Activated effector memory CD4-positive, alpha-beta T cell treated with anti-CD3 and anti-CD28 coated beads, Interleukin-2, amount 50 U/mL, for 16 hours (primary cell): ENCODE results near the gene APOA4.
A peak's percentile ranks its signal among the peaks of the same experiment; 100 is the strongest.

ENCODE experiments used
- DNase-seq: peaks from one replicate; pipeline ENCODE4 v3.0.0-alpha.2; 2020

APOA4 gene

DNA sequence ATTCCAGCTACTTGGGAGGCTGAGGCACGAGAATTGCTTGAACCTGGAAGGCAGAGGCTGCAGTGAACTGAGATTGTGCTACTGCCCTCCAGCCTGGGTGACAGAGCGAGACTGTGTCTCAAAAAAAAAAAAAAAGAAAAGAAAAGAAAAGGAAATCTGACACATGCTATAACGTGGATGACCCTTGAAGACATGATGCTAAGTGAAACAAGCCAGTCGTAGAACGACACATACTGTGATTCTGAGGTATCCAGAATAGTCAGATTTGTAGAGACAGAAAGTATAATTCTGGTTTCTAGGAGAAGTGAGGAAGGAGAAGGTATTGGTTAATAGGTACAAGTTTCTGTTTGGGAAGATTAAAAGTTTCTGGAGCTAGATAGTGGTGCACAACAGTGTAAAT is 24.7 kb downstream of the APOA4 start:
- DNase-seq, result no peak

DNA sequence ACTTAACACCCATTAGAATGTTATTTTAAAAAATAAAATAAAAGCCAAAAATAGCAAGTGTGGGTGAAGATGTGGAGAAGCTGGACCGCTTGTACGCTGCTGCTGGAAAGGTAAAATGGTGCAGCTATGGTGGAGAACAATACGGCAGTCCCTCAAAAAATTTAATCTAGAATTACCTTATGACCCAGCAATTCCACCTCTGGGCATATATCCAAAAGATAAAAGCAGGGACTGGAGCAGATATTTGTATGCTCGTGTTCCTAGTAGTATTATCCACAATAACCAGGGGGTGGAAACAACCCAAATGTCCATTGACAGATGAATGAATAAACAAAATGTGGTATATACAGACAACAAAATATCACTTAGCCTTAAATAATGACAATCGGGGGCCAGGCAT is 25.3 kb downstream of the APOA4 start:
- DNase-seq, result no peak

DNA sequence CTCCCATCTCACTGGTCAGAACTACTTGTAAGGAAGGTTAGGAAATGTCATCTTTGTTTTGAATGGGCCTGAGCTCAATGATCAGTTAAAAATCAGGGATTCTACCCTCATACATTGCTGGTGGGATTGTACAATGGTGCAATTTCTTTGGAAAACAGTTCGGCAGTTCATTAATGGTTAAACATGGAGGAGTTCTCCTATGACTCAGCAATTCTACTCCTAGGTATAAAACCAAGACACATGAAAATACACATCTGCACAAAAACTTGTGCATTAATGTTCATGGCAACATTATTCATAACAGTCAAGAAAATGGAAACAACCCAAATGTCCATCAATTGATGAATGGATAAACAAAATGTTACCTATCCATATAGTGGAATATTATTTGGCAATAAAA is 26.6 kb downstream of the APOA4 start:
- DNase-seq, result no peak

DNA sequence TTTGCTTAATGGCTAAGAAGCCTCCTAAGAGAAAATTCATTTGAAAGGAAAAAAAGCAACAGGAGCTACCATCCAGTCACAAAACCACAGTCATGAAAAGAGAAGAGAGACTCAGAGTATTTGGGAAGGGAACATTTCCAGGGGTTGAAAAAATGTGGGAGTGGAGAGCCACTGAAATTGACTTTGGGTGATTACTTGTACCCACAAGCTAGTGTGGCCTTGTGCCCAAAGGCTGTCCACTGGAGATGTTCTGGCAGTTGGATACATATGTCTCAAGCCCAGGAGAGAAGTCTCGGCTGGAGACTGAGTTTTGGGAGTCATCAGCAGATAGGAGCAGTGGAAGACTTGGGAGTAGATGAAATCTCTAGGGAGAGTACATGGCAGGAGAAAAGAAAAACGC is 28.3 kb downstream of the APOA4 start:
- no peak for DNase-seq

DNA sequence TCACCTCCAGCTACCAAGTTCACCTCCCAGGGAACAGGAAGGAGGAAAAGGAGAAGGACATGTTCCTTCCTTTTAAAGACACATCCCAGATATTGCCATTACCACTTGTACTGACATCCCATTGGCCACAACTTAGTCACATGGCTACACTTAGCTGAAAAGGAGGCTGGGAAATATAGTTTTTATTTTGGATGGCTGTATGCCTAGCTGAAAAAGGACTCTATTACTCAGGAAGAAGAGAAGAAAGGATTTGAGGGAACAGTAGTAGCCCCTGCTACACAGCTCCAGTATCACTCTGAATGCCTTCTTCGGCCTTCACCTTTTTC is 29.4 kb downstream of the APOA4 start:
- no peak for DNase-seq

DNA sequence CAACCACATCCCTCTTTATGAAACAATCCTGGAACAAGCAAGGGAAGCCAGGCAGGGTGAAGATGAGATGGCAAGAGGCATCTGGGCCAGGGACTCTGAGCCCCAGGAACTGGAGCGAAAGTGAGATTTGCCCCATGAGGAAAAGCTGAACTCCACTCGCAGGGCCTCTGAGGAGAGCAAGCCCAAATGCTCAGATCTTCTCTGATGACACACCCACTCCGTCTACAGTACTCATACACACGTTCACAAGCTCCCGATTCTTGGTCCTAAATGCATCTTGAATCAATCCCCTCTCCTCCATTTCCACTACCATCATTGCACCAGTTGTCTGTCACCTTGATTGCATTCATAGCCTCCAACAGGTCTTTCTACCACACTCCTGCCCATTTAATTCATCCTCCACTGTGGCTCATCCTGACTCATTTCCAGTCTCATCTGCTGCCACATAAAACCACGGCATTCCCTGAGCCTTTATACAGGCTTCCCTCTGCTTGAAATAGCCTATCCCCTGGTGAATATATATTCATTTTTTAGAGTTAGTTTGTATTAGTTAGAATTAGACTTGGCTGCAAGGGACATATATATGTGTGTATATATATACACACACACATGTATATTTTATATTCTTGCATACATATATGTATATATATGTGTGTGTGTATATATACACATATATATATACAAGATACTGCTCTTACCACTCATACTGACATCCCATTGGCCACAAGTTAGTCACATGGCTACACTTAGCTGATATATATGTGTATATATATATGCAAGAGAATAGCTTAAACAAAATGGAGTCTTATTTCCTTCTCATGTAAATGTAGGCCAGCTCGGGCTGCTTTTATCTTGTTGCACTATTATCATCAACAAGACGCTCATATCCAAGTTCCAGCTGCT is 30.0 kb downstream of the APOA4 start:
- DNase-seq, result no peak

DNA sequence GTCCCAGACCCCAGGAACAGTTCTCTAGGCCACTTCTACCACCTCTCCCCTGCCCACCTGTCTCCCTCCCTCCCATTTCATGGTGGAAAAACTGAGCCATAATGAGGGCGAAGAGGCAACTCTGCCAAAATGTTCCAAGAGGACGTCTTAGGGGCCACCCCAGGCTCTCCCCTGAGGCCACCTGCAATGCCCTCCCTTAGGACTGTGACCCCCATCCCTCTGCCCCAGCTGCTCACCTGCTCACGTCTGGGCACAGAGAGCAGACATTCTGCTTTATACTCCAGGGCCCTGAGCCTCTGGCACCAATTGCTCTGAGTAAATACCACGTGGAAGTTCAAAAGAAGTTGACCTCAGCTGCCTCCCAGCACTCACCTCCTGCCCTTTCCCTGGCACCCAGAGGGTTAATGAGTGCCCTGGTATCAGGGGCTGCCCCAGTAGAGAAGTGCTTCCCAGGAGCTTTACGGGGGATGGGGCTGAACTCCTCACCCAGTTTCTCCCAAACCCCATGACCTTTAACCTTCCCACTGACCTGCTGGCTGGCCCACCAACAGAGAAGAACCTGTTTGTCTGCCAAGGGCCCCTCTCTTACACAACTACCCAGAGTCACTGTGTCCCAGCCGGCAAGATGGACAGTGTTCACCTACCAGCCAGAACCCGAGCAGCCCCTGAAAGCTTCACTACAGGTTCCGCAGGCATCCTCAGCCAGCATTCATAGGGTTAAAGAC is 30.8 kb downstream of the APOA4 start:
- no peak for DNase-seq

DNA sequence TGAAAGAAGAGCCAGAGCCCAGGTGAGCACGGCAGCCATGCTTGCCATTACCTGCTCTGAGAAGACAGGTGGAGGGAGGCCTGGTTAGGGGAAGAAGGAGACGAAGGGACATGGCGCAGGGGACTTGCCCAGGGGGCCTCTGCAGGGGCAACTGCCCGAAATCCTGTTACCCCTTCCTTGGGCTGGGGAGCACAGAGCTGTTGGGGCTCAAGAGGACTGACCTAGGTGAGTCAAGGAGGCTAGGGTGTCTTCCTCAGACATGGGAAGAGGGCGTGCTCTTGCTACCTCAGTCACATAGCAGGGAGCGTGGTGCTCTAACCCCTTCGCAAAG is 31.3 kb downstream of the APOA4 start, which contains the start of gene APOA5:
APOA5 (minus strand) TSS at position 67 of the 331 bp plus-strand sequence; CDS start at position 48, 19 bp downstream.
- DNase-seq, result no peak

DNA sequence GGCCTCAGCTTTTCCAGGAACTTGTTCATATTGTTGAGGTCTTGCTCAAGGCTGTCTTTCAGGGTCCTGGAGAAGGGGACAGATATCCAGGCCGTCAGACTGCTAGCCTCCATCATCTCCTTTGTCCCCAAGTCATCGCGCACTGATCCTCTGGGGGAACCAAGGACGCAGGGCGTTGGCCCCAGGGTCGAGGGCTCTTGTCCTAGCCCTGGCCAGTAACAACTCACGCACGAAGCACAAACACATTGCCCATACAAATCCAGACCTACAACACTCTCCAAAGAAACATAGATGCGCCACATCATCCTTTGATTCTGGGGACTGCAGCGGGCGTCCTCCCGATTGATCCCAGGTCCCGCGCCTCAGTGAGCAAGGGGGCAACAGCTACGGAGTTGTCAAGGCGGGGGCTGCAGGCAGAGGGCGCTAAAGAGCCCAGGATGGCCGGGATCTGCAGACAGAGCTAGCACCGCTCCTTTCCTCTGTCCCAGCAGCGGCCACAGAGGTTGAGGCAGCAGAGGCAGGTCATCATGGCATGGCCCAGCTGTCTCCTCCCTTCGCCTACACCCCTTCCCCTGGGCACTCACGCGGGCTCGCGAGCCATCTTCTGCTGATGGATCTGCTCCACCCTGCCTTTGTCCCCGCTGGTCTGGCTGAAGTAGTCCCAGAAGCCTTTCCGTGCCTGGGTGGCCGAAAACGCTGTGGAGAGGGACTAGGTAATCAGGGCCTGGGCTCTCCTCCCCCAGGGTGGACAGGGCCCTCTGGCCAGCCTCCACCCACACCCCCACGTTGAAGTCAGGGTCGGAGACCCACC is 31.9 kb downstream of the APOA4 start:
- peak; percentile 91 for DNase-seq

DNA sequence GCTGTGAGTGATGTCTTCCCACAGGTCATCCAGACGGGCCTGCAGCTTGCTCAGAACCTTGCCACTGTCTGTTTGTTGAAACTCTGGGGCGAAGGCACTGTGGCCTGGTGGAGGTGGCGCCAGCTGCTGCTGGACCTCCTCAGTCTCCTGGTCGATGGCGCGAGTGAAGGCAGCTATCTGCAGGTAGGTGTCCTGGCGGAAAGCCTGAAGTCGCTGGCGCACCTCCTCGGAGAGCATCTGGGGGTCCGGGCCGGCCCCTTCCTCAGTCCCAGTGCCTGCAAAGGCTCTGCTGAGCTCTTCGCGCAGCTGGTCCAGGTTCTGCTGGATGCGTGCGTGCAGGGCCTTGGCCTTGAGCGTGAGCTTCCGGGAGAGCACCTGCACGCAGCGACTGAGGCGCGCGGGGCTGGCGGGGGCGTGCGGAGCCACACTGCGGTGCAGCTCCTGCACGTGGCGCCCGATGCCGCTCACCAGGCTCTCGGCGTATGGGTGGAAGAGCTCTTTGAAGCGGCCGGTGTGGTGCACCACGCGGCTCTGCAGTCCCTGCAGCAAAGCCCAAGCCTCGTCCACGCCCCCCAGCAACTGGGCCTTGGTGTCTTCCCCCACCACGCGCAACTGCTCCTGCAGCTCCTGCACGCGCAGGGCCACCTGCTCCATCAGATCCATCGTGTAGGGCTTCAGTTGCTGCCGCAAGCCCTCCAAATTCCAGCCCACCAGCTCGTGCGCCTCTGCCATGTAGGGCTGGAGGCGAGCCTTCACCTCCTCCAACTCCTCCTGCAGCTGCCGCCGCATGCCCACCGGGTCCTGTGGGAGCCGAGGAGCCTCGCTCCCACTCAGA is 32.7 kb downstream of the APOA4 start:
- no peak for DNase-seq

DNA sequence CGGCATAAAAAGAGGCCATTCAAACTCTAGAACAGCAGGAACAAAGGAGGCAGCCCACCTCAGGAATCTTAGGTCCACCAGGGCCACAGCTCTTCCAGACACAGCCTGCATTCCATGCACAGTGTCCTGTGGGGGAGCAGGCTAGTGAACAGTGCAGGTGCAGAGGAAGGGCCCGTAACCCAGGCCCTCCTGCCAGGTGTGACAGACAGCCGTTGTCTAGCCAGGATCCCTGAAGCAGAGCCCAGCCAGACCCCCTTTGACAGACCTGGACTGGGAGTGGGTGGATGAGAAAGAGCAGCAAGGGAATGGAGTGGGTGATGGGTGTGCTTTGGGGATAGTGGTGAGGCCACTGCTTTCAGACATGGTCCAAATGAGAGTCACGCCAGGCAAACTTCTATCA is 34.1 kb downstream of the APOA4 start:
- DNase-seq, result no peak

DNA sequence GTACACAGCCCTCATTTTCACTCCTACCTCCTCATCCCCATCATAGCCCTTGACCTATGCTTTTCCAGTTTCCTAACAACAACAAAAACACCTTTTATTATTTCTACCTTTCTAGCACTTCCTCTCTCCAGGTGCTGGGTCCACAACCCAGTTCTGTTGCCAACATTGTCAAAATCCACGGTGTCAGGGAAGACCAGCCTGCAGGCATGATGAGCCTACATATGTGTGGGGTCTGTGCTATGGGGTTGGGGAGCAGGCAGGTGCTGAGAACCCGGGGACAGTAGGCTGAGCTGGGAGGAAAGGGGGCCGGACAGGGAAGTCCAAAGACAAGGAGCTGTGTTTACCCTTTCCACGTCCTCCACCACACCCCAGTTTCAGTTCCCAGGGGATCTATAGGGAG is 34.6 kb downstream of the APOA4 start:
- no peak for DNase-seq

DNA sequence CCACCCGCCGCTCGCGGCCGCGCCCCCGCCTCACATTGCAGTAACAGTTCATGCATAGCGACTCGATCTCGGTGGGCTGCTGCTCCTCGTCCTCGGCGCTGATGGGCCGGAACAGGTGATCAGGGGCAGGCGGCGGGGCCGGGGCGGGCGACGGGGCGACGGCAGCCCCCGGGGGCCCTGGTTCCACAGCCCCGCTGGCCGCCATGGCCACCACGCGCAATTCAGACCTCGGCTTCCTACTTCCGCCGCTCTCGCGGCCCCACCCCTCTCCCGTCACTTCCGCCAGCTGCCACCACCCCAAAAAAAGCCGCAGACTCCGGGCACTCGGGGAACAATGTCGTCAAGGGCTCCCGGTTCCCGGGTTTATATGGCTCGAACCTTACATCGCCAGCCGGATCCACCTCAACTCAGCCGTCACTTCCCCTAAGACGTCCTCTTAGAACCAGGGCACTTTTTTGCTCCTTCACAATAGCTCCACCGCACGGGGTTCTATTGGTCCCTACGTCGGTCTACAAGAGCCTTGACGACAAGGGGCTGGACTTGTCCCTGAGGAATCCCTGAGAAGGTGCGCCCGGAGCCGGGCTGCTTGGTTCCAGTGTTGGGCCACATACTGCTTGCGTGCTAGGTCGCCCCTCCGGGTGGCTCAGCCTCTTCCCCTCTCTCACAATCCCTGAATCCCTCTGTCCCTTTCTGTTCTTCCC is 35.2 kb downstream of the APOA4 start, which contains the start of gene ZPR1:
ZPR1 (minus strand) TSS at position 238 of the 701 bp plus-strand sequence; CDS start at position 205, 33 bp downstream.
- DNase-seq, result peak; percentile 95

DNA sequence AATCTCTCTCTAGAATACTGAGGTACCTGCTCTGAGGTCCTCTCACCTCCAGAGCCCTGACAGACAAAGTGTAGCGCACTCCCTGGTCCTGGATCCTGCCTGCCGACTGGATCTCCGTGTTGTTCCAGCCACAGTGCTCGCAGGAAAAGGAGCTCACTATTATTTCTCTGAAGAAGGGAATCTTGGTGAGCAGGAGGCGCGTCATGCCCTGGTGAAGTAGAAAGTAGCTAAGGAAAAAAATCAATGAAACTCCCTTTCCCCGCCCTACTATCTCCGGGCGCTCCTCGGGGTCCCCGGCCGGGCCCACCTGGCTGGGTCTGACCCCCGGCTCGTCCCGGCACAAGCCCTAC is 35.7 kb downstream of the APOA4 start:
- DNase-seq, result no peak

DNA sequence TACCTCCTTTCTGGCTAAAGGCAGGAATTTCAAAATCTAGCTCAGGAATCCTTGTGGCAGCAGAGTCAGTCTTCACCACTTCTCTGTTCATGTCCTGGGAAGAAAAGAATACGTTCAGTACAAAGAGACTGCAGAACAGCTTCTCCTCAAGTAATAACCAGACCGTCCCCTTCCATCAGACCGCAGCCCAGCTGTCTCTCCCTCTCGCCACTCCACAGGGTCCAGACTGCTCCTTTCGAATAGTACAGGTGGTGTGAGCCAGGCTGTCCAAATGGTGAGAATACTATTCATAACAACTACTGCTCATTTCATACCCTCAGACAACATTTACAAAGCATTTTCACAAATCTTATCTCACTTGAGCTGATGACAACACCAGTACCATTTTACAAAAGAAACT is 36.1 kb downstream of the APOA4 start:
- DNase-seq, result no peak

DNA sequence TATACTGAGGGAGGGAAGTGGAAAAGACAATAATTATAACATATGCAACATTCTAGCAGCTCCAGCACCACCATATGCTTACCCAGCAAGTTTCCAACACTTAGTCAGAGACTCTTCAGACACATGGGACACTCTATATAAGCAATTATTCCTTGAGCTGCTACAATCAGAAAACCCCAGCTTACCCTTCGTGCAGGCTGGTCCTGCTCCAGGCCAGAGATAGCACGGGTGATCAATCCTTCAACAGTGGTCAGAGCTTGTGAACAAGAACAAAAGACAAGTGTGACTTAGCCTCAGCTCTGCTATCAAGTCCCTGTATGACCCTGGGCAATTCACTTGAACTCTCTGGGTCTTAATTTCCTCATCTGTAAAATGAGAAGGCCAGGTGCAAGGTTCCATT is 36.8 kb downstream of the APOA4 start:
- DNase-seq, result no peak

DNA sequence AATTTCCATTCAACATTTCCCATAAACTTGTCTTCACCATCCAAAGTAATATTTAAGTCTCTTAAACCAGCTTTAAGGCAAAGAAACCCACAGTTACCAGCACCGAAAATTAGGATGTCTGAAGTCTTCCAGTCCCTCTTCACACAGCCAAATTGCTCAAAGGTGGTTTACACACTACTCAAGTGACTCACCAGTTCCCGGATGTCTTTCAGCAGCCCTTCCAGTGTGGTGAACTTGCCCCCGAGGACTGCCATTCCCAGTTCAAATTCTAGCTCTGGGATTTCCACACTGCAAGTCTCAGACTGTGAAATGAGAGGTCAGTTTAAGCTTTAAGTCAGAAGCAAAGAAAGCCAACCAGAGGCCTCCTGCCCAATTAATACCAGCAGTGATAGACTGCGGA is 40.4 kb downstream of the APOA4 start:
- DNase-seq, result no peak

DNA sequence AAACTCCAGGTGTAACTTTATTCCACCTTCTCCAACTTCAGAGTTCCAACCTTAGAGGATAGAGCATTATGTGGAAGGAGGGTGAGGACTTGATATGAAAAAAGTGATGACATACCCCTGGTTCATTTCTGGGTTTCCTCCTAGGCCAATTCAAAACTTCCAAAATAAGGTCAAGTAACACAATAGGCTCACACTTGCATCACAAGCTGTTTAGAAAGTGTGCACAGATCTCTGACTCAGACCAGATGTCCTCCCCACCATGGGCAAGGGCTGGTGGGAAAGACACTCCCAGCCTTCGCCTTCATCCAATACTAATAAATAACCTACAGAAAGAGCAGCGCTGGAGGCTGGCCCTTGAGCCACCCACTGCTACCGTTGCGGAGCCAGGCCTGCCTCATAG is 44.5 kb downstream of the APOA4 start:
- DNase-seq, result no peak

DNA sequence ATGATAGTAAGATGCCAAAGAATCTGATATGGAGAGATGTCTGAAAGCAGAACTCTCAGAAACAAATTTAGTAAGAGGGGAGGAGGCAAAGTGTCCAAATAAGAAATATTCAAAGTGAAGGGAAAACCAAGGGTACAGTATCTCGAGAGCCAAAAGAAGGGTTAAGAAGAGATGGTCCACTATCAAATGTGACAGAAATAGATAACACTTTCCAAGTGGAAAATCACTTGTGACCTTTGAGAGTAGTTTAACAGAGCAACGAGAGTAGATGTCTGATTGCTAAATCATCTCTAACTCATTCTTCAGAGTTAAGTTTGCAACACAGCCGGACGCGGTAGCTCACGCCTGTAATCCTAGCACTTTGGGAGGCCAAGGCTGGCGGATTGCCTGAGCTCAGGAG is 46.0 kb downstream of the APOA4 start:
- DNase-seq, result no peak

DNA sequence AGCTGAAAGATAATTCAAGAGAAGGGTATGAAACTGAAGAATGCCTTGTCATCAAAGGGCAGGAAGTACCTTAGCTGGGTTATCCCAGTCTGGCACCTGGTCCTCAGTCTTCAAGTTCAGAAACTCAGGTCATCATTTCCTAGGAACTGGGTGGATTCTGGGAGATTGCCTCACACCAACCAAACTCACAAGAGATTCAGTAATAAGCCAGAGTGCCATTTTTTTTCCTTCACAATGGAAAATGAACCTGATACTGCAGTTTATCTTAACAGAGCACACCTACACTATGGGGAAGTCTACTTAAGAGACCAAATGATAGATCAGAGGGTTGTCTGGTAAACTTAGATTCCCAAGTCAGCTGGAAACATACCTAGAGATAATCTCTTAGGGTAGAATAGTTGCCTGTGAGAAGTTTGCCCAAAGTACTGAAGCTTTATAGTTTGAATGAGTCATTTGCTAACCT is 46.6 kb downstream of the APOA4 start:
- no peak for DNase-seq

DNA sequence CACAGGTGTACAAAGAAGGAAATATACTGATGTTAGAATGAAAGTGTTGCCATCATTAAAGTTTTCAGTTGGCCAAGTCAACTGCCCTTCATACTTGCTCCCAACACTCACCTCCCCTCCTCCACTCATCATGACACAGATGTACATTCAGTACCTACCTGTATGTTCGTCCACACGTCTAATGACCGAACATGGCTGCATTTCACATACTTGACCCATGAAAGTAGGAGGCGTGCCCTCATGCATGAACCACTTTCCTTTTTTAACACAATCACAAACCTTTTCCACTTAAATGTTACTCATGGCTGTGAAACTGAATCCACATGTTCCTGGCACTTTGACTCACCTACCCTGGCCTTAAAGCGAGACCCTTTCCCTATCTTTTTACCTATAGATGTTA is 47.1 kb downstream of the APOA4 start:
- no peak for DNase-seq

DNA sequence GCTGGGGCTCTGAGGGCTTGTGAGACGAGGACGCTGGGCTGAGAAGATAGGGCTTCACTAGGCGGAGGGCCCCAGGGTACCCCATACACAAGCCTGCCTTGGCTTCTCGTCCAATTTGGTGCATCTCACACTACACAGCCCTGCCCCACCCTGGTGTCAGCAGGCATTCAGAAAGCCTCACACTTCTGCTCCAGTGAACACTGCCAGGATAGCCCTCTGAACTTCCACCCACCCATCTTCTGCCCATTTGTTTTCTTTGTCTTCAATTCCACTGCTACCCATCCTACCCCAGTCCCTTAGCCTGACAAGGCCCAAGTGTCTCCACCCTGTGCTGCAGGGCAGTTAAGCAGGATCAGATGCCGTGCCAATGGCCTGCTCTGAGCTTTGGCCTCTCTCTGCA is 48.4 kb downstream of the APOA4 start:
- no peak for DNase-seq
